K562 (cell line): ENCODE data around the gene AUNIP. TPM values are rescaled to one million over a fixed set of nuclear protein-coding genes. Genes with fewer than 3 reads are reported as not detected.

Source experiments
- CTCFL ChIP-seq: IDR thresholded peaks from 2 replicates; pipeline ENCODE4 v1.6.1; 2011; ENCODE audit warnings: borderline replicate concordance, low read depth, mild to moderate bottlenecking, moderate library complexity, low read length; ENCODE audit not compliant: insufficient read depth, poor library complexity, severe bottlenecking
- ILK ChIP-seq: fragments of 450-650 bp; IDR thresholded peaks from 2 replicates; pipeline ENCODE4 v1.6.1; 2016; ENCODE audit warnings: missing genetic modification characterization, low read depth, mild to moderate bottlenecking, missing compliant biosample characterization, moderate library complexity, borderline replicate concordance
- MECOM ChIP-seq: fragments of 250-450 bp; sonication (Bioruptor Pico); IDR thresholded peaks from 2 replicates; pipeline ENCODE4 v1.8.0; 2022; ENCODE audit warnings: inconsistent platforms
- MTA3 ChIP-seq: fragments of 450-650 bp; formaldehyde crosslinking; IDR thresholded peaks from 2 replicates; pipeline ENCODE4 v1.6.1; 2017; ENCODE audit warnings: mild to moderate bottlenecking, borderline replicate concordance
- RREB1 ChIP-seq: fragments of 250-450 bp; sonication (Bioruptor Pico); IDR thresholded peaks from 2 replicates; pipeline ENCODE4 v1.4.0; 2020
- ZC3H8 ChIP-seq: fragments of 450-650 bp; IDR thresholded peaks from 2 replicates; pipeline ENCODE4 v1.6.1; 2017
- ZNF134 ChIP-seq: fragments of 250-450 bp; sonication (Bioruptor Pico); conservative IDR thresholded peaks from 2 replicates; pipeline ENCODE4 v1.4.0; 2020
- ZNF174 ChIP-seq: fragments of 250-450 bp; sonication (Bioruptor Pico); IDR thresholded peaks from 2 replicates; pipeline ENCODE4 v1.4.0; 2020; ENCODE audit warnings: mild to moderate bottlenecking
- ZNF431 ChIP-seq: sonication (generic); formaldehyde crosslinking; IDR thresholded peaks from 2 replicates; pipeline ENCODE4 v1.8.0; 2022; ENCODE audit warnings: mild to moderate bottlenecking, missing genetic modification reagents
- polyA plus RNA-seq, 8 experiments: library from polyadenylated mRNA; depleted of rRNA in 4 of 8; stranded (reverse) in 5 of 8; unstranded in 3 of 8; fragments of >200 nt; fragmentation: Nextera tagmentation in 2 of 8; fragmentation: Illumina TruSeq in 1 of 8; extraction: Ambion mirVana in 2 of 8; extraction: Trizol in 1 of 8; gene quantifications; 2 replicates each; pipeline versions ENCODE4 v1.2.1 to v1.2.3, GENCODE V29; 2011 to 2014; ENCODE audit warnings: inconsistent platforms in 1 of 8, missing spikeins in 1 of 8
- total RNA-seq, 7 experiments: library from RNA; depleted of rRNA in 6 of 7; stranded (reverse); fragments of >200 nt in 6 of 7; fragmentation: Illumina TruSeq in 2 of 7; extraction: Trizol in 2 of 7; gene quantifications; 2 replicates each; pipeline versions ENCODE4 v1.2.1 to v1.2.3, GENCODE V29; 2011 to 2021; ENCODE audit warnings: low replicate concordance in 1 of 7
- TF ChIP-seq, protein P1 (sequence below): fragments of 250-450 bp; sonication (Bioruptor Pico); IDR thresholded peaks from 2 replicates; pipeline ENCODE4 v1.4.0; 2020; ENCODE audit warnings: mild to moderate bottlenecking, moderate library complexity
- TF ChIP-seq, protein P2 (sequence below): fragments of 250-450 bp; sonication (Bioruptor Pico); IDR thresholded peaks from 2 replicates; pipeline ENCODE4 v1.6.1; 2021; ENCODE audit warnings: mild to moderate bottlenecking
- TF ChIP-seq, protein P3 (sequence below), 2 experiments: IDR thresholded peaks in 1 of 2; conservative IDR thresholded peaks in 1 of 2; 2 replicates each; pipeline ENCODE4 v1.6.1; 2016; ENCODE audit warnings: low read depth in 2 of 2, mild to moderate bottlenecking in 1 of 2, missing compliant biosample characterization in 1 of 2, missing genetic modification characterization in 1 of 2, moderate library complexity in 1 of 2

The AUNIP gene
- total and polyA plus RNA-seq, 9 of the 15 experiments (the other 6 are each of a cell fraction or from before 2014, with no cell fraction given), result 12.1 to 53.8 (median 47.1) TPM

GRCh38 chr1:25821630-25822091, 37.6 kb downstream of the AUNIP start (continued):
- TF ChIP-seq, protein P1, sequence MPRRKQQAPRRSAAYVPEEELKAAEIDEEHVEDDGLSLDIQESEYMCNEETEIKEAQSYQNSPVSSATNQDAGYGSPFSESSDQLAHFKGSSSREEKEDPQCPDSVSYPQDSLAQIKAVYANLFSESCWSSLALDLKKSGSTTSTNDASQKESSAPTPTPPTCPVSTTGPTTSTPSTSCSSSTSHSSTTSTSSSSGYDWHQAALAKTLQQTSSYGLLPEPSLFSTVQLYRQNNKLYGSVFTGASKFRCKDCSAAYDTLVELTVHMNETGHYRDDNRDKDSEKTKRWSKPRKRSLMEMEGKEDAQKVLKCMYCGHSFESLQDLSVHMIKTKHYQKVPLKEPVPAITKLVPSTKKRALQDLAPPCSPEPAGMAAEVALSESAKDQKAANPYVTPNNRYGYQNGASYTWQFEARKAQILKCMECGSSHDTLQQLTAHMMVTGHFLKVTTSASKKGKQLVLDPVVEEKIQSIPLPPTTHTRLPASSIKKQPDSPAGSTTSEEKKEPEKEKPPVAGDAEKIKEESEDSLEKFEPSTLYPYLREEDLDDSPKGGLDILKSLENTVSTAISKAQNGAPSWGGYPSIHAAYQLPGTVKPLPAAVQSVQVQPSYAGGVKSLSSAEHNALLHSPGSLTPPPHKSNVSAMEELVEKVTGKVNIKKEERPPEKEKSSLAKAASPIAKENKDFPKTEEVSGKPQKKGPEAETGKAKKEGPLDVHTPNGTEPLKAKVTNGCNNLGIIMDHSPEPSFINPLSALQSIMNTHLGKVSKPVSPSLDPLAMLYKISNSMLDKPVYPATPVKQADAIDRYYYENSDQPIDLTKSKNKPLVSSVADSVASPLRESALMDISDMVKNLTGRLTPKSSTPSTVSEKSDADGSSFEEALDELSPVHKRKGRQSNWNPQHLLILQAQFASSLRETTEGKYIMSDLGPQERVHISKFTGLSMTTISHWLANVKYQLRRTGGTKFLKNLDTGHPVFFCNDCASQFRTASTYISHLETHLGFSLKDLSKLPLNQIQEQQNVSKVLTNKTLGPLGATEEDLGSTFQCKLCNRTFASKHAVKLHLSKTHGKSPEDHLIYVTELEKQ (CRISPR knock-in tag), result no peak
- TF ChIP-seq CTCFL, result no peak
- TF ChIP-seq, protein P2, sequence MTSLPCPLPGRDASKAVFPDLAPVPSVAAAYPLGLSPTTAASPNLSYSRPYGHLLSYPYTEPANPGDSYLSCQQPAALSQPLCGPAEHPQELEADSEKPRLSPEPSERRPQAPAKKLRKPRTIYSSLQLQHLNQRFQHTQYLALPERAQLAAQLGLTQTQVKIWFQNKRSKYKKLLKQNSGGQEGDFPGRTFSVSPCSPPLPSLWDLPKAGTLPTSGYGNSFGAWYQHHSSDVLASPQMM (CRISPR knock-in tag), result no peak
- TF ChIP-seq ZNF431 (CRISPR knock-in tag), result no peak
- TF ChIP-seq ZC3H8, result no peak
- TF ChIP-seq RREB1 (CRISPR knock-in tag), result no peak
- TF ChIP-seq MTA3, result no peak
- no peak for TF ChIP-seq ILK
- TF ChIP-seq, protein P3, sequence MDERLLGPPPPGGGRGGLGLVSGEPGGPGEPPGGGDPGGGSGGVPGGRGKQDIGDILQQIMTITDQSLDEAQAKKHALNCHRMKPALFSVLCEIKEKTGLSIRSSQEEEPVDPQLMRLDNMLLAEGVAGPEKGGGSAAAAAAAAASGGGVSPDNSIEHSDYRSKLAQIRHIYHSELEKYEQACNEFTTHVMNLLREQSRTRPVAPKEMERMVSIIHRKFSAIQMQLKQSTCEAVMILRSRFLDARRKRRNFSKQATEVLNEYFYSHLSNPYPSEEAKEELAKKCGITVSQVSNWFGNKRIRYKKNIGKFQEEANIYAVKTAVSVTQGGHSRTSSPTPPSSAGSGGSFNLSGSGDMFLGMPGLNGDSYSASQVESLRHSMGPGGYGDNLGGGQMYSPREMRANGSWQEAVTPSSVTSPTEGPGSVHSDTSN (CRISPR knock-in tag; IDR thresholded peaks at IDR 0.05; ENCODE audit: low read depth), result no peak
- TF ChIP-seq, protein P3 (tag; conservative IDR thresholded peaks at IDR 0.05; ENCODE audit: low read depth), result no peak
- no peak for TF ChIP-seq ZNF174 (CRISPR knock-in tag)
- TF ChIP-seq MECOM (CRISPR knock-in tag), result no peak
- TF ChIP-seq ZNF134 (CRISPR knock-in tag), result no peak
